Right lobe of liver (tissue), 6 donors: ENCODE measurements around the gene DNAH17. TPM values are rescaled to one million over a fixed set of nuclear protein-coding genes. Genes with fewer than 3 reads are reported as not detected.
A peak's percentile ranks its signal among the peaks of the same experiment; 100 is the strongest.

Source experiments
- ATAC-seq, 4 donors: fragments of 200-7000 bp; cut with Tn5 transposase; one replicate each; pipeline ENCODE4 v1.9.1; 2020; ENCODE audit warnings: mild to moderate bottlenecking in 4 of 4, moderate library complexity in 4 of 4
- DNase-seq, 3 donors: peaks; one replicate each; pipeline ENCODE4 v3.0.0-alpha.2; 2020
- H3K27ac ChIP-seq, 3 donors: fragments of 200-600 bp; one replicate each; pipeline ENCODE4 v1.8.0; 2022
- H3K27me3 ChIP-seq, 2 donors: fragments of 200-600 bp; one replicate each; pipeline ENCODE4 v1.8.0; 2022
- H3K36me3 ChIP-seq, 4 donors: fragments of 200-600 bp; sonication (generic) in 1 of 4; one replicate each; pipeline versions ENCODE4 v1.5.1 to v1.8.0; 2017 to 2022; ENCODE audit warnings: control low read depth in 1 of 4
- H3K4me1 ChIP-seq, 4 donors: fragments of 200-600 bp; sonication (generic) in 1 of 4; one replicate each; pipeline versions ENCODE4 v1.5.1 to v1.8.0; 2017 to 2022; ENCODE audit warnings: control low read depth in 1 of 4
- H3K4me3 ChIP-seq, 3 donors: fragments of 200-600 bp; one replicate each; pipeline ENCODE4 v1.8.0; 2022
- H3K9me3 ChIP-seq, 4 donors: fragments of 200-600 bp; sonication (generic) in 1 of 4; one replicate each; pipeline versions ENCODE4 v1.5.1 to v1.8.0; 2017 to 2022; ENCODE audit warnings: control low read depth in 1 of 4
- CTCF ChIP-seq, 4 donors: fragments of 200-600 bp in 3 of 4; fragments of 450-650 bp in 1 of 4; IDR thresholded peaks; one replicate each; pipeline versions ENCODE4 v1.5.1 to v1.8.0; 2016 to 2022; ENCODE audit warnings: antibody characterized with exemption in 4 of 4, mild to moderate bottlenecking in 2 of 4
- POLR2A ChIP-seq: fragments of 450-650 bp; IDR thresholded peaks from one replicate; pipeline ENCODE4 v1.6.1; 2017; ENCODE audit warnings: antibody characterized with exemption, mild to moderate bottlenecking
- WGBS: methylation state at CpG from one replicate; pipeline ENCODE4 v1.1.6; 2018; ENCODE audit warnings: low coverage, low lambda C conversion rate; ENCODE audit not compliant: insufficient coverage; ENCODE audit errors: missing lambda C conversion rate; 5-methylcytosine and 5-hydroxymethylcytosine counted together
- intact Hi-C, 2 donors: fragments of 100-400 bp; cut with DNase I; formaldehyde crosslinking; loops; one replicate each; pipeline versions ENCODE4 v1.11.2 to v1.14.1; 2022
- total RNA-seq, 6 experiments: library from RNA; depleted of rRNA in 2 of 6; stranded (reverse); fragments of >200 nt in 2 of 6; fragmentation: NEBNext Ultra II Directional in 3 of 6; extraction: Animal tissue kit (Norgen Biotek cat#: 25700) in 3 of 6; gene quantifications; one replicate each; pipeline versions ENCODE4 v1.1.0 to v1.2.4, GENCODE V29; 2016 to 2023
- donor health status: DM: no; HTN: yes; CAD: no.
- donor health status: DM: no; HTN: no; CAD: no.
- donor health status: DM: no; HTN: no; CAD: no.
- donor health status: DM: no; HTN: yes; CAD: no.
- donor health status: DM: no; HTN: yes; CAD: no.

DNAH17 gene
- total RNA-seq, 6 experiments from 2014 or later, result 0.04 TPM; not detected in 5

GRCh38 chr17:78591263-78591671 is 14.1 kb upstream of the DNAH17 start:
- H3K4me1 ChIP-seq, result no peaks in the 10 kb centered on the region
- no peak overlapping the region for H3K4me3 ChIP-seq
- no peak for ATAC-seq
- H3K9me3 ChIP-seq, result no peaks in the 10 kb centered on the region
- H3K27me3 ChIP-seq, result no peaks in the 10 kb centered on the region
- no peak for TF ChIP-seq CTCF (IDR thresholded peaks at IDR 0.05)
- 33% methylated on average over 1 of the region's 16 CpGs for WGBS
- H3K36me3 ChIP-seq, result no peaks in the 10 kb centered on the region
- peak in 1 of 3 donors; percentile 48 for DNase-seq
- peak overlapping the region in 1 of 3 donors; percentile 57 for H3K27ac ChIP-seq
- intact Hi-C loops, result no loop called here

GRCh38 chr17:78589885-78590284 is 12.7 kb upstream of the DNAH17 start:
- Histone ChIP-seq H3K27ac (no peak overlapping the region), H3K4me1 (no peaks in the 10 kb centered on the region), H3K27me3 (no peaks in the 10 kb centered on the region), H3K9me3 (no peaks in the 10 kb centered on the region), H3K36me3 (no peaks in the 10 kb centered on the region), H3K4me3 (no peak overlapping the region)
- WGBS, result 74% methylated on average over 4 of the region's 13 CpGs
- no peak for ATAC-seq
- intact Hi-C loops, result no loop called here
- DNase-seq, result peak in 1 of 3 donors; percentile 34
- TF ChIP-seq POLR2A, result no peak
- no peak for TF ChIP-seq CTCF (IDR thresholded peaks at IDR 0.05)

GRCh38 chr17:78589031-78589675 is 12.0 kb upstream of the DNAH17 start:
- H3K9me3 ChIP-seq, result no peaks in the 10 kb centered on the region
- no peaks in the 10 kb centered on the region for H3K36me3 ChIP-seq
- H3K27ac ChIP-seq, result no peak overlapping the region
- H3K4me1 ChIP-seq, result no peaks in the 10 kb centered on the region
- intact Hi-C loops, result no loop called here
- TF ChIP-seq POLR2A (no peak), CTCF (IDR thresholded peaks at IDR 0.05) (no peak)
- ATAC-seq (no peak), DNase-seq (peak in 1 of 3 donors; percentile 22)
- 65% methylated on average over 10 of the region's 18 CpGs for WGBS
- no peaks in the 10 kb centered on the region for H3K27me3 ChIP-seq
- no peak overlapping the region for H3K4me3 ChIP-seq

- H3K4me3 ChIP-seq, result no peak overlapping the region
- no peak for ATAC-seq
- H3K4me1 ChIP-seq, result no peaks in the 10 kb centered on the region
- TF ChIP-seq CTCF (IDR thresholded peaks at IDR 0.05) (no peak), POLR2A (no peak)
- H3K36me3 ChIP-seq, result no peaks in the 10 kb centered on the region
- intact Hi-C loops, result no loop called here
- WGBS, result 50% methylated on average over 12 of the region's 16 CpGs
- no peaks in the 10 kb centered on the region for H3K27me3 ChIP-seq
- DNase-seq, result peak in 1 of 3 donors; percentile 54
- no peak overlapping the region for H3K27ac ChIP-seq
- H3K9me3 ChIP-seq, result no peaks in the 10 kb centered on the region
Observed at GRCh38 chr17:78588258-78589030, 11.2 kb upstream of the DNAH17 start.
